IPS DF 6.9 (cell line): ENCODE results near the gene CFD.
"Not testable (repeated sequence)": the region's sequence is repeated elsewhere in the genome, so short reads cannot be mapped to it uniquely, and the experiment has no call there.

ENCODE experiments used
- DNase-seq: peaks from one replicate; pipeline ENCODE4 v3.0.0-alpha.2; 2013; ENCODE audit warnings: low read depth, low spot score
- H3K27ac ChIP-seq: one replicate; pipeline ENCODE4 v1.5.1; 2013; ENCODE audit warnings: low read length, control low read depth
- H3K27me3 ChIP-seq: 2 replicates; pipeline ENCODE4 v1.6.1; 2013; ENCODE audit warnings: mild to moderate bottlenecking, low read length; ENCODE audit not compliant: control insufficient read depth, insufficient read depth
- H3K36me3 ChIP-seq: 2 replicates; pipeline ENCODE4 v1.6.1; 2013; ENCODE audit warnings: low read length; ENCODE audit not compliant: control insufficient read depth, insufficient read depth
- H3K4me1 ChIP-seq: 2 replicates; pipeline ENCODE4 v1.6.1; 2013; ENCODE audit warnings: low read length; ENCODE audit not compliant: control insufficient read depth, insufficient read depth
- H3K4me3 ChIP-seq: 2 replicates; pipeline ENCODE4 v1.5.1; 2013; ENCODE audit warnings: mild to moderate bottlenecking, low read length
- H3K9me3 ChIP-seq: 2 replicates; pipeline ENCODE4 v1.6.1; 2013; ENCODE audit warnings: low read length, inconsistent platforms; ENCODE audit not compliant: control insufficient read depth, insufficient read depth
- WGBS: extraction: QIAGEN DNeasy Blood & Tissue Kit; methylation state at CpG from one replicate; pipeline ENCODE4 v1.1.7; 2013; ENCODE audit warnings: mixed read lengths, missing lambda C conversion rate; ENCODE audit not compliant: insufficient read length, insufficient coverage; 5-methylcytosine and 5-hydroxymethylcytosine counted together

The CFD gene

GRCh38 chr19:827314-827709 is 32.2 kb upstream of the CFD start:
- no peak for DNase-seq
- no peak overlapping the region for H3K27ac ChIP-seq
- no peaks in the 10 kb centered on the region for H3K9me3 ChIP-seq
- no CpG with 5 or more reads among the region's 11 CpGs for WGBS
- peaks cover 2% of the 10 kb centered on the region; the same call in 1 of the 2 replicates for H3K4me1 ChIP-seq
- H3K4me3 ChIP-seq, result no peak overlapping the region; the same call in 1 of the 2 replicates
- H3K27me3 ChIP-seq, result no peaks in the 10 kb centered on the region
- H3K36me3 ChIP-seq, result no peaks in the 10 kb centered on the region; the same call in 1 of the 2 replicates

GRCh38 chr19:827710-828321 is 31.6 kb upstream of the CFD start, which contains the start of gene AZU1:
Gene AZU1 (plus strand): TSS chr19:827837. CDS start chr19:827847, 10 bp downstream.
- no CpG with 5 or more reads among the region's 33 CpGs for WGBS
- no peak for DNase-seq
- Histone ChIP-seq H3K27ac (no peak within 1 kb of the TSS), H3K4me1 (peaks cover 2% of the 10 kb centered on the region; the same call in 1 of the 2 replicates), H3K36me3 (no peaks in the 10 kb centered on the region; the same call in 1 of the 2 replicates), H3K4me3 (no peak within 1 kb of the TSS; the same call in 1 of the 2 replicates), H3K27me3 (no peaks in the 10 kb centered on the region), H3K9me3 (no peaks in the 10 kb centered on the region)

GRCh38 chr19:829129-829758 is 30.2 kb upstream of the CFD start:
- no peak overlapping the region for H3K4me3 ChIP-seq
- no peak overlapping the region for H3K27ac ChIP-seq
- no CpG with 5 or more reads among the region's 18 CpGs for WGBS

GRCh38 chr19:831407-832369 is 27.8 kb upstream of the CFD start:
- H3K36me3 ChIP-seq, result no peaks in the 10 kb centered on the region; the same call in 1 of the 2 replicates
- no peak overlapping the region for H3K27ac ChIP-seq
- no peak overlapping the region for H3K4me3 ChIP-seq
- no peaks in the 10 kb centered on the region; the same call in 1 of the 2 replicates for H3K4me1 ChIP-seq
- no peak for DNase-seq
- no CpG with 5 or more reads among the region's 38 CpGs for WGBS
- H3K9me3 ChIP-seq, result no peaks in the 10 kb centered on the region
- no peaks in the 10 kb centered on the region for H3K27me3 ChIP-seq

More at GRCh38 chr19:829129-829758, 30.2 kb upstream of the CFD start:
- no peak for DNase-seq
- H3K4me1 ChIP-seq, result no peaks in the 10 kb centered on the region; the same call in 1 of the 2 replicates
- H3K36me3 ChIP-seq, result no peaks in the 10 kb centered on the region; the same call in 1 of the 2 replicates
- H3K27me3 ChIP-seq, result no peaks in the 10 kb centered on the region
- no peaks in the 10 kb centered on the region for H3K9me3 ChIP-seq

GRCh38 chr19:834216-834615 is 25.2 kb upstream of the CFD start:
- Histone ChIP-seq H3K36me3 (no peaks in the 10 kb centered on the region; the same call in 1 of the 2 replicates), H3K9me3 (no peaks in the 10 kb centered on the region), H3K4me1 (no peaks in the 10 kb centered on the region; the same call in 1 of the 2 replicates), H3K4me3 (no peak overlapping the region), H3K27ac (no peak overlapping the region), H3K27me3 (no peaks in the 10 kb centered on the region)
- WGBS, result no CpG with 5 or more reads among the region's 24 CpGs
- no peak for DNase-seq

GRCh38 chr19:835210-835810 is 24.2 kb upstream of the CFD start:
- WGBS, result no CpG with 5 or more reads among the region's 36 CpGs
- H3K4me1 ChIP-seq, result no peaks in the 10 kb centered on the region; the same call in 1 of the 2 replicates
- H3K27ac ChIP-seq, result no peak overlapping the region
- no peaks in the 10 kb centered on the region; the same call in 1 of the 2 replicates for H3K36me3 ChIP-seq
- no peak overlapping the region for H3K4me3 ChIP-seq
- no peak for DNase-seq
- H3K27me3 ChIP-seq, result no peaks in the 10 kb centered on the region
- H3K9me3 ChIP-seq, result no peaks in the 10 kb centered on the region

GRCh38 chr19:840519-841206 is 18.8 kb upstream of the CFD start, which contains the start of gene PRTN3:
Gene PRTN3 (plus strand): TSS chr19:840999. CDS start chr19:841009, 10 bp downstream.
- Histone ChIP-seq H3K4me3 (no peak within 1 kb of the TSS), H3K36me3 (no peaks in the 10 kb centered on the region), H3K27me3 (peaks cover 4% of the 10 kb centered on the region; the same call in 1 of the 2 replicates), H3K27ac (no peak within 1 kb of the TSS), H3K9me3 (no peaks in the 10 kb centered on the region), H3K4me1 (peaks cover 1% of the 10 kb centered on the region; the same call in 1 of the 2 replicates)
- WGBS, result no CpG with 5 or more reads among the region's 24 CpGs
- no peak for DNase-seq

GRCh38 chr19:842802-843179 is 16.7 kb upstream of the CFD start:
- no CpG with 5 or more reads among the region's 7 CpGs for WGBS
- H3K27ac ChIP-seq, DNase-seq, H3K4me3 ChIP-seq, H3K4me1 ChIP-seq, H3K36me3 ChIP-seq, H3K27me3 ChIP-seq, H3K9me3 ChIP-seq: not testable (repeated sequence)

GRCh38 chr19:843180-843835 is 16.2 kb upstream of the CFD start:
- H3K27ac ChIP-seq, result no peak overlapping the region
- H3K9me3 ChIP-seq, result no peaks in the 10 kb centered on the region
- no CpG with 5 or more reads among the region's 46 CpGs for WGBS
- H3K27me3 ChIP-seq, result peaks cover 4% of the 10 kb centered on the region; the same call in 1 of the 2 replicates
- H3K4me1 ChIP-seq, result peaks cover 1% of the 10 kb centered on the region; the same call in 1 of the 2 replicates
- peak overlapping the region; percentile 27; the same call in 1 of the 2 replicates for H3K4me3 ChIP-seq
- DNase-seq, result no peak
- H3K36me3 ChIP-seq, result no peaks in the 10 kb centered on the region
